ENCODE measurements around the gene NUP93. TPM values are rescaled to one million over a fixed set of nuclear protein-coding genes. Genes with fewer than 3 reads are reported as not detected.
"Not testable (repeated sequence)": the region's sequence is repeated elsewhere in the genome, so short reads cannot be mapped to it uniquely, and the experiment has no call there.

The NUP93 gene
- total RNA-seq, 2 donors from 2014 or later, result 38.8 to 73.3 TPM

DNA sequence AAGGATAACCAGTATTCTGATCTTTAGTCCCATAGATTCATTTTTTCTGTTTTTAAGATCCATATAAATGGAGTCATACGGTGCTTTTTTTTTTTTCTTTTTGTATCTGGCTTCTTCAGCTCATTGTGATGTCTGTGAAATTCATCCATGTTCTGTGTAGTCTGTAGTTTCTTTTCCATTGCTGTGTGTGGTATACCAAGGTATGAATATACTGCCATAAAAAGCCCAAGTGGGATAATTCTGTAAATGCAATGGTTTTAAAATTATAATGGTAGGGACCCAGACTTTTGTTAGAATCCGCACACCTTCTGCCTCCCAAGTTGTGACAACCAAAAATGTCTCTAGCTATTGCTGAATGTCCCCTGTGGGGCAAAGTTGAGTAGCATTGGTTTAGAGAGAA is 7.6 kb downstream of the NUP93 start:
- Histone ChIP-seq H3K4me1 (replicated peaks) (no peaks in the 10 kb centered on the region), H3K36me3 (no peaks in the 10 kb centered on the region), H3K27me3 (replicated peaks; ENCODE audit: insufficient read depth) (no peaks in the 10 kb centered on the region), H3K9me3 (no peaks in the 10 kb centered on the region), H3K4me3 (no peak overlapping the region), H3K27ac (no peak overlapping the region)
- intact Hi-C loops (cut with DNase I), result loop anchor here (10.0 kb wide), 1 partner anchor 197 kb away; the partner anchor contains the start of gene HERPUD1
- DNase-seq (ENCODE audit: low spot score), result no peak
- 90% methylated on average over 2 of the region's 2 CpGs for WGBS
- TF ChIP-seq POLR2A (IDR thresholded peaks at IDR 0.05), result no peak
- TF ChIP-seq POLR2AphosphoS5 (IDR thresholded peaks at IDR 0.05), result no peak
- TF ChIP-seq, protein P1, sequence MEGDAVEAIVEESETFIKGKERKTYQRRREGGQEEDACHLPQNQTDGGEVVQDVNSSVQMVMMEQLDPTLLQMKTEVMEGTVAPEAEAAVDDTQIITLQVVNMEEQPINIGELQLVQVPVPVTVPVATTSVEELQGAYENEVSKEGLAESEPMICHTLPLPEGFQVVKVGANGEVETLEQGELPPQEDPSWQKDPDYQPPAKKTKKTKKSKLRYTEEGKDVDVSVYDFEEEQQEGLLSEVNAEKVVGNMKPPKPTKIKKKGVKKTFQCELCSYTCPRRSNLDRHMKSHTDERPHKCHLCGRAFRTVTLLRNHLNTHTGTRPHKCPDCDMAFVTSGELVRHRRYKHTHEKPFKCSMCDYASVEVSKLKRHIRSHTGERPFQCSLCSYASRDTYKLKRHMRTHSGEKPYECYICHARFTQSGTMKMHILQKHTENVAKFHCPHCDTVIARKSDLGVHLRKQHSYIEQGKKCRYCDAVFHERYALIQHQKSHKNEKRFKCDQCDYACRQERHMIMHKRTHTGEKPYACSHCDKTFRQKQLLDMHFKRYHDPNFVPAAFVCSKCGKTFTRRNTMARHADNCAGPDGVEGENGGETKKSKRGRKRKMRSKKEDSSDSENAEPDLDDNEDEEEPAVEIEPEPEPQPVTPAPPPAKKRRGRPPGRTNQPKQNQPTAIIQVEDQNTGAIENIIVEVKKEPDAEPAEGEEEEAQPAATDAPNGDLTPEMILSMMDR (IDR thresholded peaks at IDR 0.05), result no peak

DNA sequence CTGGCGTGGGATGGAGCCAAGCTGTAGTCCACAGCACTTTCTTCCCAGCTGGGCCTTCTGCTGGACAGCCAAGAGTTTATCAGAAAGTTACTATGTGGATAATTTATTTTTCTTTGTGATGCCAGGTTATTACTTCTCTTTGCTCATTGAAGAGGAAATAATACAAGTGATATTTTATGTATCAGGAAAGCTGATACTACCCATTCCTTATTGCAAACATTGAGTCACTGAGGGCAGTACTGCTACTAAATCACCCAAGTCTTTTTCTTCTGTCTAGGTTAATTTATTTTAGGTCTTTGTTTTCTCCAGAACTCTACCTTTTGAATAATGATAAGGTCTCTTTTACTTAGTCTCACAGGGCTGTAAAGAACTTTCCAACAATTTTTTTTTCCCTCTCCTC is 8.3 kb downstream of the NUP93 start:
- H3K27ac ChIP-seq, result no peak overlapping the region
- intact Hi-C loops (cut with DNase I), result loop anchor here (10.0 kb wide), 1 partner anchor 197 kb away; the partner anchor contains the start of gene HERPUD1
- 94% methylated on average over 1 of the region's 1 CpG for WGBS

DNA sequence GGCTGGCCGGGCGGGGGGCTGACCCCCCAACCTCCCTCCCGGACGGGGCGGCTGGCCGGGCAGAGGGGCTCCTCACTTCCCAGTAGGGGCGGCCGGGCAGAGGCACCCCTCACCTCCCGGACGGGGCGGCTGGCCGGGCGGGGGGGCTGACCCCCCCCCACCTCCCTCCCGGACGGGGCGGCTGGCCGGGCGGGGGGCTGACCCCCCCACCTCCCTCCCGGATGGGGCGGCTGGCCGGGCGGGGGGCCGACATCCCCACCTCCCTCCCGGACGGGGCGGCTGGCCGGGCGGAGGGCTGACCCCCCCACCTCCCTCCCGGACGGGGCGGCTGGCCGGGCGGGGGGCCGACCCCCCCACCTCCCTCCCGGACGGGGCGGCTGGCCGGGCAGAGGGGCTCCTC is 9.4 kb downstream of the NUP93 start:
- H3K4me1 ChIP-seq (replicated peaks); DNase-seq (ENCODE audit: low spot score); H3K27ac ChIP-seq; H3K9me3 ChIP-seq; H3K4me3 ChIP-seq; H3K27me3 ChIP-seq (replicated peaks; ENCODE audit: insufficient read depth); H3K36me3 ChIP-seq: not testable (repeated sequence)
- intact Hi-C loops (cut with DNase I), result loop anchor here (10.0 kb wide), 1 partner anchor 195 kb away; the partner anchor contains the start of gene HERPUD1
- no CpG with 5 or more reads among the region's 38 CpGs for WGBS

More for the DNA sequence above, 8.3 kb downstream of the NUP93 start:
- no peak for DNase-seq (ENCODE audit: low spot score)
- no peaks in the 10 kb centered on the region for H3K36me3 ChIP-seq
- TF ChIP-seq, protein P1 (IDR thresholded peaks at IDR 0.05), result no peak
- no peak for TF ChIP-seq POLR2AphosphoS5 (IDR thresholded peaks at IDR 0.05)
- no peaks in the 10 kb centered on the region for H3K27me3 ChIP-seq (replicated peaks; ENCODE audit: insufficient read depth)
- H3K4me1 ChIP-seq (replicated peaks), result no peaks in the 10 kb centered on the region
- H3K4me3 ChIP-seq, result no peak overlapping the region
- no peaks in the 10 kb centered on the region for H3K9me3 ChIP-seq

DNA sequence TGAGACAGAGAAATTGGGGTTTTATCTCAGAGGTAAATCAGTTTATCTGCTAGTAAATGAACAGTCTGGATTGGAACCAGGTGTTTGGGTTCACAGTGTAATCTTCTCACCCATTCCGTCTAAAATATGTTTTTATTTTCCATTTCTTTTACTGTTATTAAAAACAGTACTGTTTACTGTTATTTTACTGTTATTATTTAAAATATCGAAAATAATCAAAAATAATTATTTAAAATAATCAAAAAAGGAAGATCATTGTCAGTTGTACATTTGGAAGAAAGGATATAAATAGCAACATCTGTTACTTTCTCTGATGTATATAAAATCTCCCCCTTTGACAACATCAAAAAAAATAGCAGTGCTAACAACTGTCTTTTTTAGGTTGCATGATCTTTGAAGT is 11.5 kb downstream of the NUP93 start:
- DNase-seq (ENCODE audit: low spot score), result no peak
- 15% methylated on average over 2 of the region's 2 CpGs for WGBS
- Histone ChIP-seq H3K9me3 (no peaks in the 10 kb centered on the region), H3K36me3 (no peaks in the 10 kb centered on the region), H3K4me1 (replicated peaks) (peaks cover under 1% of the 10 kb centered on the region), H3K27me3 (replicated peaks; ENCODE audit: insufficient read depth) (no peaks in the 10 kb centered on the region), H3K27ac (no peak overlapping the region), H3K4me3 (no peak overlapping the region)
- intact Hi-C loops (cut with DNase I), result no loop called here
- TF ChIP-seq POLR2AphosphoS5 (IDR thresholded peaks at IDR 0.05) (no peak), POLR2A (IDR thresholded peaks at IDR 0.05) (no peak)
- TF ChIP-seq, protein P1 (IDR thresholded peaks at IDR 0.05), result no peak

DNA sequence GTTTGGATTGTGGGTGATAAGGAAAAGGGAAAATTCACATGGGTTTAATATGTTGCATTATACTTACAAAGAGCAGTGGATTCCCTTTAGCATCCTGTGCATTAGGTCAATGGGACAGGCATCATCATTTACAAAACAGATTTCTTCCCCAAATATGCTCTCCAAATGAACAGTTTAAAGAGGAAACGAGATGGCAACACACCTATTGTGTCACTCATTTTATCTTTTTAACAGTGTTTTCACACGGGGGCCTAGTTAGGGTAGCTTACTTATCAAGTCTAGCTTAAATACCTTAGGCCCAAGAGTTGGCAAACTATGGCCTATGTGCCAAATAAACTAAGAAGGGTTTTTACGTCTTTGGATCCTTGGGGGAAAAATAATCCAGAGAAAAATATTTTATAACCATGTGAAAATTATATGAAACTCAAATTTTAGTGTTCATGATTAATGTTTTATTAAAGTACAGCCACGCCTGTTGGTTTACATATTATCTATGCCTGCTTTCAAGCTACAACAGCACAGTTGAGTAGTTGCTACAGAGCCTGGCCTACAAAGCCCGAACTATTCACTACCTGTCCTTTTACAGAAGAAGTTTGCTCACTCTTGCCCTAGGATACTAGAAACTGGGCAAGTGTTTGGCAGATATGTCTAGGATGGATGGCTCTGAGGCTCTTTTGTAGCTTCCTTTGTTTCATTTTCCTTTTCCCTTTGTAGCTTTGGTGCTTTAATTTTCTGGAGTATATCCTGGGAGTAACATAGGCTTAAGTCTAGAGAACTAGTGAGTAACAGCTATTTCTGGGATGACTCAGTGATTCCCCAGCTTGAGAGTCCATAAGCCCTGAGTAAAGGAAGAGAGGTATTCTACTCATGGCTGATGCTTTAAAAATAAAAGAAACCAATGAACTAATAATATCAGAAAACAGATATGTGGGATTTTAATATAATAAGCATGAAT is 12.4 kb downstream of the NUP93 start:
- H3K27me3 ChIP-seq (replicated peaks; ENCODE audit: insufficient read depth), result no peaks in the 10 kb centered on the region
- intact Hi-C loops (cut with DNase I), result no loop called here
- H3K36me3 ChIP-seq, result no peaks in the 10 kb centered on the region
- WGBS, result 59% methylated on average over 5 of the region's 5 CpGs
- H3K4me1 ChIP-seq (replicated peaks), result peaks cover 4% of the 10 kb centered on the region
- DNase-seq (ENCODE audit: low spot score), result no peak
- H3K27ac ChIP-seq, result no peak overlapping the region
- no peak overlapping the region for H3K4me3 ChIP-seq
- no peaks in the 10 kb centered on the region for H3K9me3 ChIP-seq
- TF ChIP-seq POLR2A (IDR thresholded peaks at IDR 0.05) (no peak), POLR2AphosphoS5 (IDR thresholded peaks at IDR 0.05) (no peak)
- TF ChIP-seq, protein P1 (IDR thresholded peaks at IDR 0.05), result no peak

Data from prostate gland (tissue), 2 donors.